Smooth muscle cell (in vitro differentiated cells): ENCODE data around the gene CAND2. TPM values are rescaled to one million over a fixed set of nuclear protein-coding genes. Genes with fewer than 3 reads are reported as not detected.
A peak's percentile ranks its signal among the peaks of the same experiment; 100 is the strongest.

Experiments
- DNase-seq: peaks from one replicate; lab custom pipeline; 2025; ENCODE audit not compliant: unreplicated experiment; lab: John Stamatoyannopoulos, UW
- H2AFZ ChIP-seq: fragments of 200-600 bp; sonication (generic); 2 replicates; pipeline ENCODE4 v1.6.0; 2016; ENCODE audit warnings: antibody characterized with exemption, low read depth, mild to moderate bottlenecking
- H3F3A ChIP-seq: fragments of 200-600 bp; sonication (generic); 2 replicates; pipeline ENCODE4 v1.6.0; 2017; ENCODE audit warnings: antibody characterized with exemption, low read depth
- H3K27ac ChIP-seq: fragments of 200-600 bp; sonication (generic); 2 replicates; pipeline ENCODE4 v1.5.1; 2016; ENCODE audit warnings: low read depth, mild to moderate bottlenecking
- H3K27me3 ChIP-seq: fragments of 200-600 bp; sonication (generic); 2 replicates; pipeline ENCODE4 v1.6.1; 2016; ENCODE audit warnings: low read depth, mild to moderate bottlenecking
- H3K36me3 ChIP-seq: fragments of 200-600 bp; sonication (generic); 2 replicates; pipeline ENCODE4 v1.5.1; 2016; ENCODE audit warnings: low read depth
- H3K4me1 ChIP-seq: fragments of 200-600 bp; sonication (generic); 2 replicates; pipeline ENCODE4 v1.5.1; 2016; ENCODE audit warnings: low read depth
- H3K4me2 ChIP-seq: fragments of 200-600 bp; sonication (generic); 2 replicates; pipeline ENCODE4 v1.6.0; 2016; ENCODE audit warnings: mild to moderate bottlenecking
- H3K4me3 ChIP-seq: fragments of 200-600 bp; sonication (generic); 2 replicates; pipeline ENCODE4 v1.5.1; 2016; ENCODE audit warnings: mild to moderate bottlenecking
- H3K79me2 ChIP-seq: fragments of 200-600 bp; sonication (generic); 2 replicates; pipeline ENCODE4 v1.6.0; 2016; ENCODE audit warnings: low read depth, mild to moderate bottlenecking
- H3K9ac ChIP-seq: fragments of 200-600 bp; sonication (generic); 2 replicates; pipeline ENCODE4 v1.6.0; 2016; ENCODE audit warnings: low read depth
- H3K9me3 ChIP-seq: fragments of 200-600 bp; sonication (generic); replicated peaks from 2 replicates; pipeline ENCODE4 v1.5.1; 2016; ENCODE audit warnings: low read depth
- H4K20me1 ChIP-seq: fragments of 200-600 bp; sonication (generic); 2 replicates; pipeline ENCODE4 v1.6.0; 2016; ENCODE audit warnings: low read depth
- WGBS: methylation state at CpG from one replicate; pipeline ENCODE4 v1.1.7; 2016; ENCODE audit warnings: low lambda C conversion rate; 5-methylcytosine and 5-hydroxymethylcytosine counted together
- polyA plus RNA-seq: library from polyadenylated mRNA; unstranded; fragments of >200 nt; fragmentation: Nextera tagmentation; extraction: Ambion mirVana; gene quantifications from 2 replicates; pipeline ENCODE4 v1.2.1, GENCODE V29; 2016
- total RNA-seq: library from RNA; depleted of rRNA; stranded (reverse); fragments of >200 nt; gene quantifications from 2 replicates; pipeline ENCODE4 v1.2.3, GENCODE V29; 2014
- TF ChIP-seq, protein P1 (sequence below): fragments of 200-600 bp; sonication (generic); IDR thresholded peaks from 2 replicates; pipeline ENCODE4 v1.5.1; 2017; ENCODE audit warnings: borderline replicate concordance, mild to moderate bottlenecking, antibody characterized with exemption; ENCODE audit not compliant: insufficient read depth, poor library complexity, severe bottlenecking

Gene CAND2
- total and polyA plus RNA-seq, 2 experiments from 2014 or later = 2.1 to 2.7 TPM

DNA sequence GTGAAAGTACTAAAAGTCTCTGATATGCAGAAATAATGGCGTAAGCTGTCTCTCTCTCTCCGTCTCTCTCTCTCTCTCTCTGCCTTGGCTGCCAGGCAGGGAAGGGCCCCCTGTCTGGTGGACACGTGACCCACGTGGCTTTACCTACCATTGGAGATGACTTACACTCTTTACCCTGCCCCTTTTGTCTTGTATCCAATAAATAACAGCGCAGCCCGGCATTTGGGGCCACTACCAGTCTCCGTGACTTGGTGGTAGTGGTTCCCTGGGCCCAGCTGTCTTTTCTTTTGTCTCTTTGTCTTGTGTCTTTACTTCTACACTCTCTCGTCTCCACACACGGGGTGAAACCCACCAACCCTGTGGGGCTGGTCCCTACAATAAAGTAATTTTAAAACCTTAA lies 25.2 kb upstream of the CAND2 start:
- H3K9ac ChIP-seq = no peak overlapping the region
- TF ChIP-seq, protein P1, sequence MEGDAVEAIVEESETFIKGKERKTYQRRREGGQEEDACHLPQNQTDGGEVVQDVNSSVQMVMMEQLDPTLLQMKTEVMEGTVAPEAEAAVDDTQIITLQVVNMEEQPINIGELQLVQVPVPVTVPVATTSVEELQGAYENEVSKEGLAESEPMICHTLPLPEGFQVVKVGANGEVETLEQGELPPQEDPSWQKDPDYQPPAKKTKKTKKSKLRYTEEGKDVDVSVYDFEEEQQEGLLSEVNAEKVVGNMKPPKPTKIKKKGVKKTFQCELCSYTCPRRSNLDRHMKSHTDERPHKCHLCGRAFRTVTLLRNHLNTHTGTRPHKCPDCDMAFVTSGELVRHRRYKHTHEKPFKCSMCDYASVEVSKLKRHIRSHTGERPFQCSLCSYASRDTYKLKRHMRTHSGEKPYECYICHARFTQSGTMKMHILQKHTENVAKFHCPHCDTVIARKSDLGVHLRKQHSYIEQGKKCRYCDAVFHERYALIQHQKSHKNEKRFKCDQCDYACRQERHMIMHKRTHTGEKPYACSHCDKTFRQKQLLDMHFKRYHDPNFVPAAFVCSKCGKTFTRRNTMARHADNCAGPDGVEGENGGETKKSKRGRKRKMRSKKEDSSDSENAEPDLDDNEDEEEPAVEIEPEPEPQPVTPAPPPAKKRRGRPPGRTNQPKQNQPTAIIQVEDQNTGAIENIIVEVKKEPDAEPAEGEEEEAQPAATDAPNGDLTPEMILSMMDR = no peak
- H3F3A ChIP-seq = no peaks in the 10 kb centered on the region
- H3K4me2 ChIP-seq = no peak overlapping the region
- no peaks in the 10 kb centered on the region for H4K20me1 ChIP-seq
- no peaks in the 10 kb centered on the region for H3K9me3 ChIP-seq
- H3K36me3 ChIP-seq = no peaks in the 10 kb centered on the region
- no peak overlapping the region for H3K27ac ChIP-seq
- 92% methylated on average over 9 of the region's 9 CpGs for WGBS
- H2AFZ ChIP-seq = no peak overlapping the region
- H3K4me3 ChIP-seq = no peak overlapping the region
- DNase-seq = no peak
- H3K4me1 ChIP-seq = no peaks in the 10 kb centered on the region
- no peaks in the 10 kb centered on the region for H3K79me2 ChIP-seq
- H3K27me3 ChIP-seq = no peaks in the 10 kb centered on the region

DNA sequence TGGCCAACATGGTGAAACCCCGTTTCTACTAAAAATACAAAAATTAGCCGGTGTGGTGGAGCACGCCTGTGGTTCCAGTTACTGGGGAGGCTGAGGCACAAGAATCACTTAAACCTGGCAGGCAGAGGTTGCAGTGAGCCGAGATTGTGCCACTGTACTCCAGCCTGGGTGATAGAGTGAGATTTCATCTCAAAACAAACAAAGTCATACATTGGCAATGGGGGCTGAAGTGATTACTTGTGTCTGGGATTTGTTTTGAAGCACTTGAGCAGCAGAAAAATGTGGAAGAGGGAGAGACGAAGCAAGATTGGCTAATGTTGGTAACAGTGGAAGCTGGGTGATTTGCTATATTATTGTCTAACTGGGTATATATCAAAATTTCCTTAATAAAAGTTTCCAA lies 24.0 kb upstream of the CAND2 start:
- no peak overlapping the region for H3K4me3 ChIP-seq
- no peaks in the 10 kb centered on the region for H3K4me1 ChIP-seq
- no peak overlapping the region for H3K9ac ChIP-seq
- no peaks in the 10 kb centered on the region for H3K79me2 ChIP-seq
- 75% methylated on average over 5 of the region's 5 CpGs for WGBS
- no peaks in the 10 kb centered on the region for H3K36me3 ChIP-seq
- peak overlapping the region; percentile 45 for H2AFZ ChIP-seq
- H3K27ac ChIP-seq = no peak overlapping the region
- H3K4me2 ChIP-seq = no peak overlapping the region
- H3K27me3 ChIP-seq = no peaks in the 10 kb centered on the region
- no peaks in the 10 kb centered on the region for H3F3A ChIP-seq
- TF ChIP-seq, protein P1 = no peak
- no peak for DNase-seq
- no peaks in the 10 kb centered on the region for H4K20me1 ChIP-seq
- no peaks in the 10 kb centered on the region for H3K9me3 ChIP-seq

DNA sequence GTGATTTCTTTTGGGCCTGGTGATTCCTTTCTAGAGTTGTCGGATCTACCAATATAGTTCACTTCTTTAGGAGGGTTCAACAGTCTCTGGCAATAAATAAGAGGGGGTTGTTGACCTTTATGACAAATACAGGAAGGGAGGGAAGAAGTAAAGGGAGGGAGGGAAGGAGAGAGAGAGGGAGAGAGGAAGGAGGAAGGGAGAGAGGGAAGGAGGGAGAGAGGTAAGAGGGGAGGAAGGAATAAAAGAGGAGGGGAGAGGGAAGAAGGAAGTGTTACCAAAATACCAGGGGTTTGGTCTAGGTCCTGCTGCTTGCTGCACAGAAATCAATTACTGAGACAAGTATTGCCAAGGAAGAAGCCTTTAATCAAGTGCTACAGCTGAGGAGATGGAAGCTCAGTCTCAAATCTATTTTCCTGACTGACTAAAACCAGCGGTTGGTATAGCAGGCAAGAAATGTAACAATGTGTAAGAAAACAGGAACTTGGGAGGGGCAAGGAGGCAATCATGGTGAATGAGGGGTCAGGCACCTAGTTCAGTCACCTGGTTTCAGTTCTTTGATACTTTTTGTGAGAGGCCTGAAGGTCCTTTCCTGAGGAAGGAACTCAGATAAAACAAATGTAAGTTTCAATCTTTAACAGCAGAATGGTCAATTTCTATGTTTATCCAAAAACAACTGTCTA lies 23.3 kb upstream of the CAND2 start:
- H3K27me3 ChIP-seq = no peaks in the 10 kb centered on the region
- H4K20me1 ChIP-seq = no peaks in the 10 kb centered on the region
- no peak for DNase-seq
- no peak overlapping the region for H3K9ac ChIP-seq
- H2AFZ ChIP-seq = peak overlapping the region; percentile 45
- no peak overlapping the region for H3K4me2 ChIP-seq
- 53% methylated on average over 2 of the region's 2 CpGs for WGBS
- H3K79me2 ChIP-seq = no peaks in the 10 kb centered on the region
- H3F3A ChIP-seq = no peaks in the 10 kb centered on the region
- H3K4me1 ChIP-seq = no peaks in the 10 kb centered on the region
- H3K9me3 ChIP-seq = no peaks in the 10 kb centered on the region
- H3K36me3 ChIP-seq = no peaks in the 10 kb centered on the region
- no peak overlapping the region for H3K4me3 ChIP-seq
- no peak overlapping the region for H3K27ac ChIP-seq
- TF ChIP-seq, protein P1 = no peak

DNA sequence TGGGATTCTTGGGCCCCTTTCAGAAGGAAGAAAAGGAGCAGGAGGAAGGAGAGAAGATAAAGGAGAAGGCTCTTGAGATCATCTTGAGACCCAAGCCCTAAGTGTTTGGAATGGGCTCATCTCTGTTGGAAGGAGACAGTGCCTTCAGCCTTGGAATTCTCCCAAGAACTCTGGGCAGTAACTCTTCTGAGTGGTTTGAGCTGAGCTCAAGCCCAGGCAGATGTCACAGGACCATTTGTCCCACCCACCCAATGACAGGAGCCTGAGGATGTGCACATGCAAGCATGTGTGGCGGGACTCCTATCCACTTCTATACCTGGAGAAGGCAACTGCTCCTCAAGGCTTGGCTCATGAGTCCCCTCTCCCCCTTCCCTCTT lies 22.8 kb upstream of the CAND2 start:
- no peak overlapping the region for H3K4me3 ChIP-seq
- 91% methylated on average over 1 of the region's 1 CpG for WGBS
- H3K27me3 ChIP-seq = no peaks in the 10 kb centered on the region
- H4K20me1 ChIP-seq = no peaks in the 10 kb centered on the region
- H2AFZ ChIP-seq = no peak overlapping the region
- no peaks in the 10 kb centered on the region for H3K4me1 ChIP-seq
- no peak for DNase-seq
- no peaks in the 10 kb centered on the region for H3K9me3 ChIP-seq
- H3K79me2 ChIP-seq = no peaks in the 10 kb centered on the region
- TF ChIP-seq, protein P1 = no peak
- H3K4me2 ChIP-seq = no peak overlapping the region
- no peak overlapping the region for H3K9ac ChIP-seq
- no peak overlapping the region for H3K27ac ChIP-seq
- H3F3A ChIP-seq = no peaks in the 10 kb centered on the region
- H3K36me3 ChIP-seq = no peaks in the 10 kb centered on the region
